ENCODE data around the gene RSF1.
A peak's percentile ranks its signal among the peaks of the same experiment; 100 is the strongest.
"Not testable (repeated sequence)": the region's sequence is repeated elsewhere in the genome, so short reads cannot be mapped to it uniquely, and the experiment has no call there.

RSF1 gene

GRCh38 chr11:77672264-77672663 lies 148.3 kb downstream of the RSF1 start:
- DNase-seq (ENCODE audit: low read depth) = peak; percentile 78

- peak; percentile 35 for DNase-seq (ENCODE audit: low read depth)
Measured at GRCh38 chr11:77669848-77670511, 150.5 kb downstream of the RSF1 start.

DNA sequence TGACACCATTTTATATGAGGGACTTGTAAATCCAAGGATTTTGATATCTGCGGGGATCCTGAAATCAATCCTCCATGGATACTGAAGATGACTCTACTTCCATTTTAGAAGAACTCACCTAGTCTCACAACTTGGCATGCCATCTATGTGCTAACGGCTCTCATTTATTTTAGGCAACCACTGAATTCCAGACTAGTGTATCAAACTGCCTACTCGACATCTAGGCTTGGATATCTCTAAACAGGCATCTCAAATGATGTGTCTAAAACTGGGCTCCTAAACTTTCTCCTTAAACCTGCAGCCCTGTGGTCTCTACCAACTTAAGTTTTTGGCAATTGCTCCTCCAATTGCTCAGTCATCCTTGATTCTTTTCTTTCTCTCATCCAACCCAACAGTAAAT lies 151.8 kb downstream of the RSF1 start:
- no peak for DNase-seq (ENCODE audit: low read depth)

- no peak for DNase-seq (ENCODE audit: low read depth)
Measured at GRCh38 chr11:77665240-77665965, 155.1 kb downstream of the RSF1 start.

DNA sequence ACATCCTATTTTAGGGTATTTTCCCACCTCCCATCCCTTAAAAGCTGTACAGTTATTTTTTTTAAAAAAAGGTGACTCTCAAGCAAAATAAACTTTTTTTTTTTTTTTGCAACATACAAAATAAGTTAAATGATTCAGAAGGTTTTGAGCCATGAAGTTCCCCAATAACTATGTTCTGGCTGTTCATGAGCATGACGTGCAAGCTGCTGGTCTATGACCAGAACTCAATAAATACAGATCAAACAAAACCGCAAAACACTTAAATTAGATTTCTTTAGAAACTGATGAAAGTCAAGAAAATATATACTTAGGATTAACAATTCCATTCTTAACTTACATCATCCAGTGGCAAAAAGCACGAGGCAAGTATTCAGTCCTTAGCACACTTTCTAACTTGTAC lies 158.9 kb downstream of the RSF1 start:
- DNase-seq (ENCODE audit: low read depth) = no peak

GRCh38 chr11:77660947-77661346 lies 159.6 kb downstream of the RSF1 start:
- DNase-seq (ENCODE audit: low read depth) = no peak

DNA sequence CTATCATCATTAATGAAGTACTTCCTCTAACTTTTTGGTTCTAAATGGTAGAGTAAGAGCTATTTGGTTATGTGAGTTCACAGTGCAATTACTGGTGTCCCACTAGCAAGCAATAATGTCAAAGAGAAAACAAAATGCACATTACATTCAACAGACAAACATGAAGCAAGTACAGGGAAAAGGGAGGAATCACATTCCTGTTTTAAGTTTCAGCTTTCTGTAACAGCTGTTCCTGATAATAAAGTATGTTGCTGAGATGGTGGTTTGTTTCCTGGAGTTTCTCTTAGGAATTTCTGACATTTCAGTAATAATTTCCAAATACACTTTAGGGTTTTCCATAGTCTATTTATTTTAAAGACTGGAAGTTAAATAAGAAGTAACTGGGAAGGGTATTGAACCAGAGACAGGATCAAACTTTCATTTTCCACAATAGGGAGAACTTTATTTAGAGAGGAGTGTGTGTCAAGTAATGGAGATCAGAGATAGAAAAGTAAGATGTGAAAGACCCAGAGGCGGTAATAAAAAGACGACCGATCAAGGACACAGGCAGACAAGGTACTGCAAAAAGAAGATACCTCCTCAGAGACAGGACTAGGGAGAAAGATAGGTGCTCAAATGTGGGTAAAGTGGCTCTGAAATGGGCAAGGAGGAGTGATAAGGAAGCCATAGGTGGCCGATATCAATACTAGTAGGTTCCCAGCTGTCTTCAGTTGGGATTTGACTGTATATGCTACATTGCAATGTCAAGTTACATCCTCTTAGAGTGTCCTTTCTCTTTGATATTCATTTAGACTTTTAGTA lies 162.1 kb downstream of the RSF1 start:
- no peak for DNase-seq (ENCODE audit: low read depth)

GRCh38 chr11:77656362-77656761 lies 164.2 kb downstream of the RSF1 start:
- DNase-seq (ENCODE audit: low read depth) = no peak

DNA sequence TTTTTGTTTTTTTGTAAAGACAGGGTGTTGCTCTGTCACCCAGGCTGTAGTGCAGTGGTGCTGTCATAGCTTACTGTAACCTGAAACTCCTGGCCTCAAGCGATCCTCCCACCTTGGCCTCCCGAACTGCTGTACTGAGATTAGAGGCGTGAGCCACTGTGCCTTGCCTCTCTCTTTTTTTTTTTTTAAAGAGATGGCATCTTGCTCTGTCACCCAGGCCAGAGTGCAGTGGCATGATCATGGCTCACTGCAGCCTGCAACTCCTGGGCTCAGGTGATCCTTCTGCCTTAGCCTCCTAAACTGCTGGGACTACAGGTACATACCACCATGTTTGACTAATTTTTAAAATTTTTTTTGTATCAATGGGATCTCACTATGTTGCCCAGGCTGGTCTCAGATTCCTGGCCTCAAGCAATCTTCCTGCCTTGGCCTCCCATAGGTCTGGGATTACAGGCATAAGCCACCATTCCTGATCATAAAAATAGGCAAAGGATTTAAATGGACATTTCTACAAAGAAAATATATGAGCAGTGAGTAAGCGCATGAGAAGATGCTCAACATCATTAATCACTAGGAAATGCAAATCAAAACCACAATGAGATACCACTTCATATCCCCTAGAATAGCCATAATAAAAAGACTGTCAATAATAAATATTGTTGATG lies 165.6 kb downstream of the RSF1 start:
- no peak for DNase-seq (ENCODE audit: low read depth)

DNA sequence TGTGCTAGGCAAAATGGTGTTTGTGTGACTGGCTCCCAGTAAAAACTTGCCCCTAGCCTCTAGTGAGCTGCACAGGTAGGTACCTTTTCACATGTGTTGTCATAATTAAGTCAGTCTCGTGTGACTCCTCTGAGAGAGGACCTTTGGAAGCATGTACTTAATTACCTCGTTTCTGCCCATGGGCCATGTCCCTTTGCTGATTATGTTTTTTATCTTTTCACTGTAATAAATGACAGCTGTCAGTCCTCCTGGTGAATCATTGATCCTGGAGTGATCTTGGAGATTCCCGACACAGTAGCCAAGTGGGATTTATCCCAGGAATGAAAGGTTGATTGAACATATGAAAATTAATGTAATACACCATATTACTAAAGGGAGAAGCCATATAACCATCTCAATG lies 170.4 kb downstream of the RSF1 start:
- no peak for DNase-seq (ENCODE audit: low read depth)

DNA sequence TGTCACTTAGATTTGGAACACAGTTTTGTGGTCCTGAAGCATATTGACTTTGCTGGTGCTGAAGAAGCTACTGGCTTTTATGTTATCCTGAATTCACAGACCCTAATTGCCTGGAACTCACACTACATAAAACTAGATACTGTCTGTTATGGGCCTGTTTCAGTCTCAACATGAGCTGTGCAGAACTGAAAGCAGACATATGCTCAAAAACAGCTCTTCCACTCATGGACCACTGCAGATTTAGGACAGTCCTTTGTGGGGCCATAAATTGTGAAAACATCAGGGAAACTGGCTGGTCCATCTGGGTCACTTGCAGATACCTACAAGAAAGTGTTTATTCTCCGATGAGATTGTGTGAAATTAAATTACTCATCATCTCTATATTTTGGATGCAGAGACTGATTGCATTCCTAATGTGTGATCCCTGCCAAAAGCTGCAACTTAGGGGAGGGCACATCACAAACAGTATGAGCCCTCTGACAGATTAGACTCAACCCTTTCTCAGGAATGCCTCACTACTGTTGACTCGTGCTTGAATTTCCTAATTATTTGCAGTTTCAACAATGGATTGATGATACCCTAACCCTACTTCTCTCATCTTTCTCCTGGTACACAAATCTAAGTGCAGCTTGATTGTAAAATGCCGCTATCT lies 172.7 kb downstream of the RSF1 start:
- no peak for DNase-seq (ENCODE audit: low read depth)

DNA sequence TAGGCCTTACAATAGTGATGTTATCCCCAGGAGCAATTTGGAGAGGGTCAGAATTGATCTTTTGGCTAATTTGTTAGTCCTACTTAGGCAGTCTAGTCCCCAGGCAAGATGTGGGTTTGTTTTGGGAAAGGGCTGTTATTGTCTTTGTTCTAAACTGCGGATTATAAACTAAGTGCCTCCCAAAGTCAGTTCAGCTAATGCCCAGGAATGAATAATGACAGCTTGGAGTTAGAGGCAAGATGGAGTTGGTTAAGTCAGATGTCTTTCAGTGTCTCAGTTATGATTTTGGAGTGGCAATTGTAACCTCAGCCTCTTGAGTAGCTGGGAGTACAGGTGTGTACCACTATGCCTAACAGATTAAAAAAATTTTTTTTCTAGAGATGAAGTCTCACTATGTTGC lies 175.6 kb downstream of the RSF1 start:
- no peak for DNase-seq (ENCODE audit: low read depth)

- DNase-seq (ENCODE audit: low read depth) = no peak
Measured at GRCh38 chr11:77642228-77642627, 178.3 kb downstream of the RSF1 start.

DNA sequence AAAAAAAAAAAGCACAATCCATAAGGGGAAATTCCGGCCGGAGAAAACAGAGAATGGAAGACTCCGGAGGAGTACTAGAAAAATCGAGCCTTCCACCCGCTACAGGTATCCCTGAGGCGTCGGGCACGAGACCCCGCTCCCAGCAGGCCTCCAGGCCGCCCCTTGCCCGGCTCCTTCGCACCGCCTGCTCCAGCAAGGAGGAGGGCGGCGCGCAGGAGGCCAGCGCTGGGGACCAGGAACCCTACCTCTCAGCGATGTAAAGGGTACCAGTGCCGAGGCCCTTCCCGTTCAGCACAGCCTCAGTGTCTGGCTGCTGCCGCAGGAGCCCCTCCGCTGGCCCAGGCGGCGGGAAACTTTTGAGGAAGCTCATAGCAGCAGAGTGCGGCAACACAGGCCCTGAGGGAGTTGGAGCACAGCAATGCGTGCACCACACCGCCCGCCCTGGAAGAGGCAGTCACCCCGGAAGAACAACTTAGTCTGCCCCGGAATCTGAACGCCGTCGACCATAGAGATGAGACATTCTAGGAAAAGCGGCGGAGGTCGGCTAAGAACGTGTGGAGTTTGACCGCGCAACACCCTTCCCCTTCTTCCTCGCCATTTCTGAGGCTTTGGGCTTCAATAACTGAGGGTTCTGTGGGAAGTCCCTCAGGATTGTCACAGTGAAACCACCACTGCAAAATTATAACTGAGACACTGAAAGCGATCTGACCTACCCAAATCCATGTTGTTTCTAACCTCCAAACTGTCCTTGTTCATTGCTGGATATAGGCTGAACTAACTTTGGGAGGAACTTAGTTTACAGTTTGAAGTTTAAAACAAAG lies 183.0 kb downstream of the RSF1 start, which contains the start of gene CLNS1A:
Gene CLNS1A (minus strand): TSS at position 450 of the 821 bp plus-strand sequence. CDS start 80 bp downstream, at position 370.
- peak; percentile 52 for DNase-seq (ENCODE audit: low read depth)

GRCh38 chr11:77636731-77637344 lies 183.7 kb downstream of the RSF1 start:
- no peak for DNase-seq (ENCODE audit: low read depth)

GRCh38 chr11:77633926-77634325 lies 186.6 kb downstream of the RSF1 start:
- DNase-seq (ENCODE audit: low read depth) = not testable (repeated sequence)

- DNase-seq (ENCODE audit: low read depth) = no peak
Measured at GRCh38 chr11:77630157-77630710, 190.3 kb downstream of the RSF1 start.

DNA sequence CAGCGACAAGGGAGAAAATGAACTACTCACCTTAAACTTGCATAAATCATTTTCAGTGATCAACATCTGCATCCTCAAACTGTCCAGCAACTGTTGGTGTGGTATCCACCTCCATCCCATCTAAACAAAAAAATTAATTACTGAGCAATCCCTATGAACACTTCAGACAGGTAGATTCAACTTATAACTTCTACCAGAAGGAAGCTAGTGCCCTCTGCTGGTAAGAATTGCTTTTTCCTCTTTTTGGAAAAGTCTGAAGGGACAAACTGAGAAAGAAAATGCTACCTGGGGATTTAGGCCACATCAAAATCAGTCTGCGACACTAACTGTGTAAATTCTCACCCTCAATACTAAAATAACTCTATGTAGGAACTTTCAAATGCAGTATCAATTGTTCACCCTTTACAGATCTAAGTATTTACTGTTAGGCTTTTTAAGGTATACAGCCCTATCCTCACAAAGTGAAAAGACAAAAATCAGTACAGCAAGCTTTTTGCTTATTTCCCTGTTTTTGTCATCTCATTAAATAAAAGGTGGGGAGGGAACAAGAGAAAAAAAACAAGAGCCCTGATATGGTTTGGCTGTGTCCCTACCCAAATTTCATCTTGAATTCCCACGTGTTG lies 200.8 kb downstream of the RSF1 start:
- no peak for DNase-seq (ENCODE audit: low read depth)

DNA sequence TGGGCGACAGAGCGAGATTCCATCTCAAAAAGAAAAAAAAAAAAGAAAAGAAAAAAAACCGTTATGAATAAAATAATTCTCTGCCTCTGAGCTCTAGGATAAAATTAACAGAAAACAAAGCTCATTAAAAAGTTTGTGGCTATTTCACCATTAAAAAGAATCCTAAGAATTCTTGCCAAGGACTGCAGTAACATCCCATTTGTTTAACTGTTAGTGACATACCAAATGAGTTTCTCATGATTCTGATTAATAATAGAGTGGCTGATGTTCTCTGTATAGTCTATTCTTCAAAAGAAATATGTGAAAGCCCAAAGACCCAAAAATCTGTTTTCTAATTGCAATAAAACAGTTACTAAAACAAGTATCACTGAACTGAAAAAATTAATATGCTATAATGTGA lies 202.6 kb downstream of the RSF1 start:
- no peak for DNase-seq (ENCODE audit: low read depth)

DNA sequence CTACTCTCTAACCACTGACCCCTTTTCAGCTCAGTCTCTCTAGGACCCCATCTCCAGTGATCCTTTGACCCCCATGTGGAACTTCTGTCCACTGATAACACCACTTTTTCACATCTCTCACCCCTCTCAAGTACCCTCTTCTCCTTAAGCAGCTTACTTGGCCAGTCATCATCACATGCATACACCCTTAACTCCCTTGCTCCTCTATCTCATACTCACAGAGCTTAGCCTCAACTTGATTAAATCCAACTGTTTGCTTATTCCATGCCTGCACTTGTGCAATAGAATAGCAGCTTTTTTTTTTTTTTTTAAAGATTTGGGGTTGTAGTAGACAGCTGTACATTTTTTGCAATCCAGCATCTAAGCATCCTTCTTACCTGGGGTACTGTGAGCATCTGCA lies 208.6 kb downstream of the RSF1 start:
- DNase-seq (ENCODE audit: low read depth) = no peak

Measured in non-pigmented ciliary epithelial cell (primary cell).